ENCODE data around the gene PLEKHJ1. TPM values are rescaled to one million over a fixed set of nuclear protein-coding genes. Genes with fewer than 3 reads are reported as not detected.

Gene PLEKHJ1
- total RNA-seq, 1 donor from 2014 or later: 126 TPM

- H3K9me3 Mint-ChIP-seq (ENCODE audit: unreplicated experiment): no peaks in the 10 kb centered on the region
- H3K27me3 Mint-ChIP-seq (ENCODE audit: unreplicated experiment): peaks cover 14% of the 10 kb centered on the region
- DNase-seq (ENCODE audit: low spot score): no peak
- H3K27ac Mint-ChIP-seq (ENCODE audit: unreplicated experiment): no peak overlapping the region
- H3K36me3 Mint-ChIP-seq (ENCODE audit: low read depth, unreplicated experiment): peaks cover 9% of the 10 kb centered on the region
- H3K4me3 Mint-ChIP-seq (ENCODE audit: unreplicated experiment): peak overlapping the region; percentile 89
- no peak for TF ChIP-seq CTCF (IDR thresholded peaks at IDR 0.05; ENCODE audit: unreplicated experiment)
- H3K4me1 Mint-ChIP-seq (ENCODE audit: unreplicated experiment): peaks cover 9% of the 10 kb centered on the region
Measured at GRCh38 chr19:2268861-2269243, 32.7 kb upstream of the PLEKHJ1 start.

- peaks cover 8% of the 10 kb centered on the region for H3K36me3 Mint-ChIP-seq (ENCODE audit: low read depth, unreplicated experiment)
- peaks cover 13% of the 10 kb centered on the region for H3K27me3 Mint-ChIP-seq (ENCODE audit: unreplicated experiment)
- H3K4me1 Mint-ChIP-seq (ENCODE audit: unreplicated experiment): peaks cover 9% of the 10 kb centered on the region
- TF ChIP-seq CTCF (IDR thresholded peaks at IDR 0.05; ENCODE audit: unreplicated experiment): no peak
- H3K27ac Mint-ChIP-seq (ENCODE audit: unreplicated experiment): no peak overlapping the region
- peak overlapping the region; percentile 89 for H3K4me3 Mint-ChIP-seq (ENCODE audit: unreplicated experiment)
- no peaks in the 10 kb centered on the region for H3K9me3 Mint-ChIP-seq (ENCODE audit: unreplicated experiment)
- DNase-seq (ENCODE audit: low spot score): no peak
Measured at GRCh38 chr19:2268480-2268830, 32.3 kb upstream of the PLEKHJ1 start.

- Mint-ChIP-seq H3K27me3 (ENCODE audit: unreplicated experiment) (peaks cover 6% of the 10 kb centered on the region), H3K9me3 (ENCODE audit: unreplicated experiment) (no peaks in the 10 kb centered on the region), H3K36me3 (ENCODE audit: low read depth, unreplicated experiment) (no peaks in the 10 kb centered on the region), H3K4me1 (ENCODE audit: unreplicated experiment) (peaks cover 4% of the 10 kb centered on the region), H3K27ac (ENCODE audit: unreplicated experiment) (peak overlapping the region; percentile 9), H3K4me3 (ENCODE audit: unreplicated experiment) (no peak overlapping the region)
- DNase-seq (ENCODE audit: low spot score): no peak
- TF ChIP-seq CTCF (IDR thresholded peaks at IDR 0.05; ENCODE audit: unreplicated experiment): no peak
Measured at GRCh38 chr19:2266183-2266993, 30.3 kb upstream of the PLEKHJ1 start.

- no peak for DNase-seq (ENCODE audit: low spot score)
- Mint-ChIP-seq H3K27me3 (ENCODE audit: unreplicated experiment) (peaks cover 4% of the 10 kb centered on the region), H3K9me3 (ENCODE audit: unreplicated experiment) (no peaks in the 10 kb centered on the region), H3K4me3 (ENCODE audit: unreplicated experiment) (no peak overlapping the region), H3K4me1 (ENCODE audit: unreplicated experiment) (peaks cover 4% of the 10 kb centered on the region), H3K27ac (ENCODE audit: unreplicated experiment) (no peak overlapping the region), H3K36me3 (ENCODE audit: low read depth, unreplicated experiment) (no peaks in the 10 kb centered on the region)
- peak; percentile 48 for TF ChIP-seq CTCF (IDR thresholded peaks at IDR 0.05; ENCODE audit: unreplicated experiment)
Measured at GRCh38 chr19:2261438-2262172, 25.5 kb upstream of the PLEKHJ1 start.

GRCh38 chr19:2260341-2260805 lies 24.2 kb upstream of the PLEKHJ1 start:
- Mint-ChIP-seq H3K9me3 (ENCODE audit: unreplicated experiment) (no peaks in the 10 kb centered on the region), H3K4me3 (ENCODE audit: unreplicated experiment) (no peak overlapping the region), H3K27ac (ENCODE audit: unreplicated experiment) (no peak overlapping the region), H3K4me1 (ENCODE audit: unreplicated experiment) (no peaks in the 10 kb centered on the region), H3K36me3 (ENCODE audit: low read depth, unreplicated experiment) (no peaks in the 10 kb centered on the region), H3K27me3 (ENCODE audit: unreplicated experiment) (peaks cover 4% of the 10 kb centered on the region)
- TF ChIP-seq CTCF (IDR thresholded peaks at IDR 0.05; ENCODE audit: unreplicated experiment): no peak
- DNase-seq (ENCODE audit: low spot score): no peak
